ENCODE measurements around the gene SLC37A4.
"Not testable (repeated sequence)": the region's sequence is repeated elsewhere in the genome, so short reads cannot be mapped to it uniquely, and the experiment has no call there.

The SLC37A4 gene

GRCh38 chr11:119041821-119042514 lies 11.3 kb upstream of the SLC37A4 start:
- no peak for TF ChIP-seq CTCF (IDR thresholded peaks at IDR 0.05; ENCODE audit: low read depth, low read length)
- no peak for DNase-seq (ENCODE audit: extremely low read depth, low read depth)

- not testable (repeated sequence) for DNase-seq (ENCODE audit: extremely low read depth, low read depth)
Observed at GRCh38 chr11:119039471-119039870, 8.8 kb upstream of the SLC37A4 start.

GRCh38 chr11:119038884-119039283 lies 8.2 kb upstream of the SLC37A4 start:
- TF ChIP-seq CTCF (IDR thresholded peaks at IDR 0.05; ENCODE audit: low read depth, low read length): no peak
- DNase-seq (ENCODE audit: extremely low read depth, low read depth): no peak

GRCh38 chr11:119034813-119035212 lies 4.1 kb upstream of the SLC37A4 start:
- TF ChIP-seq CTCF (IDR thresholded peaks at IDR 0.05; ENCODE audit: low read depth, low read length): no peak
- DNase-seq (ENCODE audit: extremely low read depth, low read depth): no peak

- not testable (repeated sequence) for DNase-seq (ENCODE audit: extremely low read depth, low read depth)
Observed at GRCh38 chr11:119033421-119033820, 2.7 kb upstream of the SLC37A4 start.

- TF ChIP-seq CTCF (IDR thresholded peaks at IDR 0.05; ENCODE audit: low read depth, low read length): no peak
- no peak for DNase-seq (ENCODE audit: extremely low read depth, low read depth)
Observed at GRCh38 chr11:119031912-119032280, 1.2 kb upstream of the SLC37A4 start.

GRCh38 chr11:119030029-119030328 lies 698 bp downstream of the SLC37A4 start:
- no peak for DNase-seq (ENCODE audit: extremely low read depth, low read depth)
- no peak for TF ChIP-seq CTCF (IDR thresholded peaks at IDR 0.05; ENCODE audit: low read depth, low read length)

- TF ChIP-seq CTCF (IDR thresholded peaks at IDR 0.05; ENCODE audit: low read depth, low read length): no peak
Observed at GRCh38 chr11:119029340-119030028, 1.2 kb downstream of the SLC37A4 start.

More at GRCh38 chr11:119029340-119030028, 1.2 kb downstream of the SLC37A4 start:
- no peak for DNase-seq (ENCODE audit: extremely low read depth, low read depth)
